SKM-1 treated with dmso at 0.1 percent for 144 hours (cell line): ENCODE measurements around the gene AAGAB.

Experiments
- DNase-seq: peaks from one replicate; lab custom pipeline; 2025; ENCODE audit not compliant: unreplicated experiment; lab: John Stamatoyannopoulos, UW

The AAGAB gene

DNA sequence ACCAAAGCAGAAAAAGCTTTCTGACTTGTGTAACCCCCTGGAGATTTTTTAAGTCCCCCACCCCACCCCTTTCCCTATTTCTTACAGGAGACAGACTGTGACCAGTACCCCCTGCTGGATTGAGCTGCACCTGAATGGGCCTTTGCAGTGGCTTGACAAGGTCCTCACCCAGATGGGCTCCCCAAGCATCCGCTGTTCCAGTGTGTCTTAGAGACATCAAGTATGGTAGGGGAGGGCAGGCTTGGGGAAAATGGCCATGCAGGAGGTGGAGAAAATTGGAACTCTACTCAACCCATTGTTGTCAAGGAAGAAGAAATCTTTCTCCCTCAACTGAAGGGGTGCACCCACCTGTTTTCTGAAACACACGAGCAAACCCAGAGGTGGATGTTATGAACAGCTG is 64.1 kb downstream of the AAGAB start:
- DNase-seq, result no peak

GRCh38 chr15:67189326-67190051 is 65.0 kb downstream of the AAGAB start:
- DNase-seq, result no peak

DNA sequence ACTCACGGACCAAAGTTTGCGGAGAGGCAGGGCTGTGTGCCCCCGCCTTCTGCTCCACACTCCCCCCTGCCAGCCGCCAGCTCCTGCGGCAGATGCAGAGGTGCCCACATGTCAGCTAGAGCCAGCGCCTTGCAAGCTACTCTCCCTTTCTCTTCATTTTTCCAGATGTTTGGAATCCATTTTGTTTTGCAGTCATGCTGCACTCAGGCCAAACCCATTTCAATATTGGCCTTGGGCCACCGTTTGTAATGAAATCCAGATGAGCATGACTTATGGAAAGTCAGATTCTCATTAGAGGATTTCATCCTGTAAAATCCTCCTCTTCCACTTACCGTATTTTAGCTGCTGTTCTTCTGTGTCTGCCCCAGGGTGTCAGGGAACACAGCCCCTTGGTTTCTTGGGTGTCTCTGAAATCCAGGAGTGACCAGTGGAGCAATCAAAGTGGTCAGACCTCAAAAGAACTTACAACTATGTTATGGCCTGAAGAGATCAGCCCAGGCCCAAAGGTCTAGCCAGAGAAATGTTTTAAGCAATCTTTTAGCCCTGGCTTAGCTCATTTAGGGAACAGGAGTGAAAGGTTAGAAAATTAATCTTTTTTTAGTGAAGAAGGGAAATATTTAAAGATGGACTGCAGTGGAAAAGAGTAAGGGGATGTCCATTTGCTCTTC is 65.8 kb downstream of the AAGAB start:
- no peak for DNase-seq

- DNase-seq, result no peak
These were observed 67.1 kb downstream of the AAGAB start for GRCh38 chr15:67187351-67187854.

- DNase-seq, result no peak
These were observed 67.8 kb downstream of the AAGAB start for GRCh38 chr15:67186688-67187087.

GRCh38 chr15:67186226-67186649 is 68.2 kb downstream of the AAGAB start:
- no peak for DNase-seq

- no peak for DNase-seq
These were observed 68.7 kb downstream of the AAGAB start for GRCh38 chr15:67185621-67186225.

DNA sequence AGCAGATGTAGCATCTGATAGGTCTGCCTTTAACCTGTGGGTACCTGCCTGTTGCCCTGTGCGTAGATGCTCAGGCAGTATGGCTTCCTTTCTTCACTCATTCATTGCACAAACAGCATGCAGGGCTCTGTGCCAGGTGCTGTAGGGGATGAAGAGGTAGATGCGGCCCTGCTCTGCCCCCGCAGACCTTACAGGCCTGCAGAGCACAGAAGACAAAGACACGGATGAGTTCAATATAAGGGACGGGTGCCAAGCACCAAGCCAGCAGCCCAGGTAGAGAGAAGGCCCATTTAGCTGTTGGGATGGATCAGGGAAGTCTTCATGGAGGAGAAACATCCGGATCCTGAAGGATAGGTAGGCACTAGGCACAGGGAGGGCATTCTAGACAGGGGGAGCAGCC is 69.4 kb downstream of the AAGAB start:
- DNase-seq, result no peak

DNA sequence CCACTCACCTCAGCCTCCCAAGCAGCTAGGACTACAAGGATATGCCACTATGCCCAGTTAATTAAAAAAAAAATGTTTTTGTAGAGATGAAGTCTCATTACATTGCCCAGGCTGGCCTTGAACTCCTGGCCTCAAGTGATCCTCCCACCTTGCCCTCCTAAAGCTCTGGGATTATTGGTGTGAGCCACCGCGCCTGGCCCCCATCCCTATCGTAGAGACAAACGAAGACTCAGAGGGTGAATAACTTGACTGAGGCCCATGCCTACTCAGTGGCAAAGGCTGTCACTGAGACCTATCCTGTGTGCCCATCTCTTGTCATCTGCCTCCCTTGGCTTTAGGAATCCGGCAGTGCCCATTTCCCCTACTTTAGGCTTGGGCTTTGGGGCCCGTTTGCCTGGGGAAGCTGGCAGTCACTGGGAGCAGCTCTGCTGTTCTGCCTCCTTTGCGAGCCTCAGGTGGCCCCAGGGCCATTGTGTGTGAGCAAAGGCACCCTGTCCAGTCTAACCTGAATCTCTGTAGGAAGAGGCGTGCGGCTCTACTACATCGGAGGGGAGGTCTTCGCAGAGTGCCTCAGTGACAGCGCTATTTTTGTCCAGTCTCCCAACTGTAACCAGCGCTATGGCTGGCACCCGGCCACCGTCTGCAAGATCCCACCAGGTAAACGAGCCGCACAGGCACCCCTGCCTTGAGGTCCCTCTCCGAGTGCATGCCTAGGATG is 70.1 kb downstream of the AAGAB start:
- no peak for DNase-seq

DNA sequence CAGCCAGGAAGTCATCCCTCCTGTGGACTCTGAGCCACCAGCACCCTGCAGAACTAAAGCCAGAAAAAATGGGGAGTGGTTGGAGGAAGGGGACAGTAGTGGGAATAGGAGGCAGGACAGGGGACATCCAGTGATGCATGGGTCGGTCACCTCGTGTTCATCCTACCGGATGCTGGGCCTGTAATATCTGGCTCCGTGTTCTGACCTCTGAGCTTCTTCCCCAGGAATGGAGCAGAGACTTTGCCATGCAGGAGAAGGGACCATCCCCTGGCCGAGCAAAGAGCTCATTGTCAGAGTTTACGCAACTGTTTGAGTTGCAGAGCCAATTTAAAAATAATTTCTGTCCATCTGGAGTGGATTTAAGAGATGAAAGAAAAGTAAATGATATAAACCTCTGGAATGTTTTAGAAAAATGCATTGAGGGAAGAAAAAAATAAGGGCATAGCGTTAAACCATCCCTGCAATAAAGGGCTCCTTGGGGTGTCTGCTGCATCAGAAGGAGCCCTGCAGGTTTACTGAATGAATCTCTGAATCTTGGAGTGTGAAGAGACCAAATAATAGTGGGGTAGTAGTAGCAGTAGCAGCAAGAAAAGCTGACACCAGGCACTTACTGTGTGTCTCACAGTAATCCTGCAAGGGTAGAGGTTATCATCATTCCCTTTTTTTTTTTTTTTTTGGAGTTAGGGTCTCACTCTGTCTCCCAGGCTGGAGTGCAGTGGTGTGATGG is 70.9 kb downstream of the AAGAB start:
- no peak for DNase-seq

DNA sequence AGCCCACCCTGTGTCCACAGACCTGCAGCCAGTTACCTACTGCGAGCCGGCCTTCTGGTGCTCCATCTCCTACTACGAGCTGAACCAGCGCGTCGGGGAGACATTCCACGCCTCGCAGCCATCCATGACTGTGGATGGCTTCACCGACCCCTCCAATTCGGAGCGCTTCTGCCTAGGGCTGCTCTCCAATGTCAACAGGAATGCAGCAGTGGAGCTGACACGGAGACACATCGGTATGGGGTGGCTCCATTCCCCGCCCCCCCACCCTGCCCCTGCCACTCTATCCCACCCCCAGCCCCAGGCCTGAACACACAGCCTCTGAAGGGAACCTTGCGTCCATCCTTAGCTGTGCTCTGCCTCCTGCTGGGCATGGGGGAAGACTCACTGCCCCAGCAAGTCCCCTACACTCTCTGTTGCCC is 73.2 kb downstream of the AAGAB start:
- DNase-seq, result no peak

DNA sequence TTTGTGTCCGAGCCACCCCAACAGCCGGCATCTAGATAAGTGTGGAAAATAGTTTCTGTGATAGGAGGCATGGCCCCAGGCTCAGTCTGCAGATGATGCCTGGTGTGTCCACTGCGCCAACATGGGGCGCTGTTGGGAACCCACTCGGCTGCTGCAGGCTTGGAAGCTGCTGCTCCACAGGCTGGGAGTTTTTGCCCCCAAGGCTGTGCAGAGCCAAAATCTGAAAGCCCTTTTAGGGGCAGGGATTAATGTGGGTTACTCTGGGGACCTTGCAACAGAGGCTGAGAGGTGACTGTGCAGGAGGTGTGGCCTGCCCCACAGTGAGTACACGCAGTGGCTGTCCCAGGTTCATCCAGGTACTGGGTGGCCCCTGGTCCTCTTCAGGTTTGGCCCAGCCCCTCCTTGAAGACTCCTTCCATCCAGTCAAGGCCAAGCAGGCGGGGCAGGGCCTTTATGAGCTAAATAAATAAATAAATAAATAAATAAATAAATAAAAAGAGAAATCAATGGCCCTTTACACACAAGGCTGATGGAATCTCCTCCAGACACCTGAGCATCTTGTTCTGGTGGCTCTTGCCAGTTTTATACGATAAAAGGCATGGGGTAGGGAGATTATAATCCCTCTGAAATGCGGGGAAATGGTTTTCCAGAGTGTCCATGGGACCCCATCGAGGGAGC is 73.8 kb downstream of the AAGAB start:
- DNase-seq, result no peak

GRCh38 chr15:67180035-67180434 is 74.4 kb downstream of the AAGAB start:
- no peak for DNase-seq

DNA sequence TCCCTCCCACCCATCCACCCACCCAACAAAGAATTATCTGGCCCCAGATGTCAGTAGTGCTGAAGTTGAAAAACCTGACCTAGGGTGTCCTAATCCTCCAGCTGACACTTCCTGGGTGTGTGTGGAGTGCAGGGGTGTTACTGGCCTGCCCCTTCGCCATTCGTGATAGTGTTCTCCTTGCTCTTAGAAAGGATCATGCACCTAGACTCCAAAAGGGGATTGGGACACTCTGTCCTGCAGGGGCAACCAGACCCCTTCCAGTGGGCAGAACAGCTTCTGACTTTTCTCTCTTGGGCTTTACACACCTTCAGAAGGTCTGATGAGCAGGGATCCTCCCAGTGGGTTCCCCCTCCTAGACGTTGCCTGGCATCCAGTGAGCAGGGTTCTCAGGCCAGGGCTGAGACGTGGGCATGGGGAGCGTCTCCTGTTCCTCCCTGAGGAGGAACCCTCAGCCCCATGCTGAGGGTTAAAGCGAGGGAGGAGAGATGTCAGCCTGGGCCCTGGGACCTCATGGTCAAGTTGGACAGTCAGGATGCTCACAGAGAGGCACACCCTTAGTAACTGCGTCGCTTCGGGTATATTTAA is 75.0 kb downstream of the AAGAB start:
- no peak for DNase-seq

DNA sequence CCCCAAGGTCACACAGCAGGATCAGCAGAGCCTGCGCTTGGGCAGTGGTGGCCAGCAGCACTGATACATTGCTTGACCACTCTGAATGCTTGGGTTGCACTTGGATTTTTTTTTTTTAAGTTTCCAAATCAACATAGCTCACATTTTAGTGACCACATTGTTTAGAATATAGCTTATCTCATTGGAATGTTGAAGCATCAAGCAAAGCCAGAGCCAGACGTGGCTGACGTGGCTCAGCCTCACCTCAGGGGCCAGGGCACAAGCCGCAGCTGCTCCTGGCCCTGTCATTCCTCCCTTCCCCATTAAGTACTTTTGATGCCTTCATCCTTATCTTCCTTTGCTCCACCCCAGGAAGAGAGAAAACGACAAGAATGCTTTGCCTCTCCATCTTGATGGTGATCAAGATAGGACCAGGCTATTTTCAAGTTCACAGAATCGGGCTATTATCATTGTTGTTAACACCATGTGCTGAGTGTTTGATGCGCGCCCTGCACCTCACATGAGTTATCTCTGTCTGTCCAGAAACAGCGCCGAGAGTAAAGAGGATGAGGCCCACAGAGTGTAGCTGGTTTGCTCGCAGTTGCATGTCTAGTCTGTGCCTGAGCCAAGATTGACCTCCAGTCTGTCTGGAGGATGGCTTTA is 75.8 kb downstream of the AAGAB start:
- no peak for DNase-seq

DNA sequence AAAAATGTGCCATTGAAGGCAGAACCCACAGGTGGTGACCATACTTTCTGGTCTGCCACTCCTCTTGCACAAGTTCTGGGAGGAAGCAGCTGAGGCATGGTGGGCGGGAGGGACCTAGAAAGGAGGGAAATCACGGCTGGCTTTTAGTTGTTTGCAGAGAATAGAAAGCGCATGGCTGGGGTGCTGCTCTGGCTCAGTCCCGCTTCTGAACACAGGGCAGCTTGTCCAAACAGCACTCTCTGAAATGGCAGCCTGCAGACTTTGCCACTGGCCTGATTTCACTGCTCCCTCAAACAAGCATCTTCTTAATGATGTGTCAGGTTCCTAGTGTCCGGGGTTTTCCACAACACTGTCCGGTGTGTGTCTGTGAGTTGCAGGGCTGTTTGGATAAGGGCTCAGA is 76.7 kb downstream of the AAGAB start:
- no peak for DNase-seq

DNA sequence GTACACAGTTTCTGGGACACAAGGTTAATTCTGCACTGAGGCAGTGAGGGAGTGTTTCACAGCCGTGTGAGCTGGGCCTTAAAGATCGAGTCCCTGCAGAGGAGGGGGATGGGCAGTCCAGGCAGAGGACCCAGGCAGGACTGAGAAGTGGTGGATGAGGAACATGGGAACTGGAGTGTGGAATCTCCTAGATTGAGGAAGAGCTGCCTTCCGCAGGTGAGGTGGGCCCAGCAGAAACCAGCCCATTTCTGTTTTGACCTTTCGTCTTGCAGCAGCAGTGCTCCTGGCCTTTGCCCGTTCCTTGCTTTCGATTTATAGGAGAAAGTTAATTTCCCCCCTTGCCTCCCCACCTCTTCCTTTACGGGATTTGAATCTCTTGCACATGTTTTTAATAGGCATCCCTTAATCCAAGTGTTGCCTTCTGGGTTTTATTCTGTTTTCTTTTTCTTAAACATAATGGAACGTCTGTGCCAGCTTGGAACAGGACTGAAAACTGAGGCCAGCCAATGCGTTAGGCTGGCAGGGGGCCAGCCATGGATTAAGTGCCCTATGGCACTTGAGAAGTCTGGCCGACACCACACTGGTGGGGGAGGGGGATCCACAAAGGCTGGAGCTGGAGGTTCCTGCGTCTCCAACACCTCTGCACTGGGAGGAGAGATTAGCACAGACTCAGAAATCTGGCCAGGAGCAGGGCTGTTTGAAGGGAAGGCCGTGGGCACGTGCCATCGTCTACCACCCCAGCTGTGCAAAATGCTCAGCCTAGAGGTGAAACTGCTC is 78.1 kb downstream of the AAGAB start:
- DNase-seq, result no peak

- peak; percentile 88 for DNase-seq
These were observed 78.8 kb downstream of the AAGAB start for GRCh38 chr15:67175643-67176071.
